ENCODE results near the gene CIB4. TPM values are rescaled to one million over a fixed set of nuclear protein-coding genes. Genes with fewer than 3 reads are reported as not detected.

Gene CIB4
- total and polyA plus RNA-seq, 7 experiments from 2014 or later = not detected

DNA sequence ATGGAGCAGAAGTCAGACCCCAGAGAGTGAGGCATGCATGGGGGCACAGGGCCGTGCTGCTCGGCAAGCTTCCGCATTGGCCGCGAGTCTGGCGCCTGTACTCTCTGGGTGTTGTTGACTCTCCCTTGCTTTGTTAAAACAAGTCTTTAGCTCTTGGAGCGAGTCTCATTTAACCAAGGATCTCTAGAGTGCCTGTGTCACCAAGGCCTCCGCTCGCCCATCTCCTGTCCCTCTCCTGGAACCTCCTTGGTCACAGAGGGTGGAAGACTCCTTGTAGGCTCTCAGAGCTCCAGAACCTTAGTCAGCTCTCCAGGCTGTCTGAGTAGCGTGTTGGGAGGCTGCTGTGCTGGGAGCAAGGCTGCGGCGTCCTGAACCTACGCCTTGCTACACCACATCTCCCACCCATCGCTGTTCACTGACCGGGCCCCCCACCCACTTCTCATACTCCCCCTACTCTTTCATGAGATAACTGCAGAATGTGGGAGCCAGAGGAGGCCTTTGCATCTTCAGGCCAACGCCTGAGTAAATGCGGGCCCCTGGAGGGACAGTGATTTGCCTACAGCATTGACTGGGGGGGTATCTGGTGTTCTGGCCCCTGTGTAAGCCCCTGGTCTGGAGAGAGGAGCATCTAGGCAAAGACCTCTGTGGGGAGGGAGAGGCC is 66.1 kb downstream of the CIB4 start:
- Mint-ChIP-seq H3K4me3 (no peak overlapping the region), H3K36me3 (no peaks in the 10 kb centered on the region), H3K27me3 (peaks cover 5 to 25% (median 10%) of the 10 kb centered on the region in 5 donors), H3K9me3 (no peaks in the 10 kb centered on the region), H3K4me1 (peaks cover 0 to 5% (median 0%) of the 10 kb centered on the region in 7 donors), H3K27ac (no peak overlapping the region)
- intact Hi-C loops (cut with micrococcal nuclease) = loop anchor here (5.0 kb wide), 2 partner anchors 333 to 403 kb away; partner anchors contain the start of genes GAREM2 (in 1 of the 2), HADHA (in 1 of the 2) and HADHB (in 1 of the 2)
- ChIA-PET POLR2A (no interaction called here), CTCF (no interaction called here)
- Histone ChIP-seq H3K36me3 (ENCODE audit: control insufficient read depth in 2 of 3, insufficient read depth in 3 of 3, low read length in 3 of 3) (no peaks in the 10 kb centered on the region), H3K4me1 (ENCODE audit: control insufficient read depth in 2 of 2, insufficient read depth in 2 of 2, low read length in 2 of 2) (no peaks in the 10 kb centered on the region), H3K9me3 (ENCODE audit: control insufficient read depth in 2 of 3, low read length in 3 of 3) (no peaks in the 10 kb centered on the region), H3K4me3 (ENCODE audit: low read length) (no peak overlapping the region), H3K27ac (ENCODE audit: low read depth, low read length) (no peak overlapping the region), H3K27me3 (ENCODE audit: control insufficient read depth in 2 of 2, insufficient read depth in 2 of 2, low read length in 2 of 2) (no peaks in the 10 kb centered on the region)
- no peak for ATAC-seq
- DNase-seq = no peak

- no peaks in the 10 kb centered on the region for H3K36me3 ChIP-seq (ENCODE audit: control insufficient read depth in 2 of 3, insufficient read depth in 3 of 3, low read length in 3 of 3)
- ATAC-seq = no peak
- Mint-ChIP-seq H3K9me3 (no peaks in the 10 kb centered on the region), H3K27ac (no peak overlapping the region), H3K4me3 (no peak overlapping the region), H3K36me3 (no peaks in the 10 kb centered on the region), H3K4me1 (peaks cover 0 to 5% (median 0%) of the 10 kb centered on the region in 7 donors), H3K27me3 (peaks cover 4 to 25% (median 13%) of the 10 kb centered on the region in 5 donors)
- no peaks in the 10 kb centered on the region for H3K4me1 ChIP-seq (ENCODE audit: control insufficient read depth in 2 of 2, insufficient read depth in 2 of 2, low read length in 2 of 2)
- DNase-seq = no peak
- intact Hi-C loops (cut with micrococcal nuclease) = no loop called here
- H3K27ac ChIP-seq (ENCODE audit: low read depth, low read length) = no peak overlapping the region
- H3K9me3 ChIP-seq (ENCODE audit: control insufficient read depth in 2 of 3, low read length in 3 of 3) = no peaks in the 10 kb centered on the region
- POLR2A ChIA-PET = no interaction called here
- no peak overlapping the region for H3K4me3 ChIP-seq (ENCODE audit: low read length)
- CTCF ChIA-PET = interaction anchor here (0.7 kb wide), 1 partner anchor 24 kb away, joined by 3 read pairs; no protein-coding TSS in a partner anchor
- no peaks in the 10 kb centered on the region for H3K27me3 ChIP-seq (ENCODE audit: control insufficient read depth in 2 of 2, insufficient read depth in 2 of 2, low read length in 2 of 2)
Measured at GRCh38 chr2:26574066-26574899, 66.9 kb downstream of the CIB4 start.

DNA sequence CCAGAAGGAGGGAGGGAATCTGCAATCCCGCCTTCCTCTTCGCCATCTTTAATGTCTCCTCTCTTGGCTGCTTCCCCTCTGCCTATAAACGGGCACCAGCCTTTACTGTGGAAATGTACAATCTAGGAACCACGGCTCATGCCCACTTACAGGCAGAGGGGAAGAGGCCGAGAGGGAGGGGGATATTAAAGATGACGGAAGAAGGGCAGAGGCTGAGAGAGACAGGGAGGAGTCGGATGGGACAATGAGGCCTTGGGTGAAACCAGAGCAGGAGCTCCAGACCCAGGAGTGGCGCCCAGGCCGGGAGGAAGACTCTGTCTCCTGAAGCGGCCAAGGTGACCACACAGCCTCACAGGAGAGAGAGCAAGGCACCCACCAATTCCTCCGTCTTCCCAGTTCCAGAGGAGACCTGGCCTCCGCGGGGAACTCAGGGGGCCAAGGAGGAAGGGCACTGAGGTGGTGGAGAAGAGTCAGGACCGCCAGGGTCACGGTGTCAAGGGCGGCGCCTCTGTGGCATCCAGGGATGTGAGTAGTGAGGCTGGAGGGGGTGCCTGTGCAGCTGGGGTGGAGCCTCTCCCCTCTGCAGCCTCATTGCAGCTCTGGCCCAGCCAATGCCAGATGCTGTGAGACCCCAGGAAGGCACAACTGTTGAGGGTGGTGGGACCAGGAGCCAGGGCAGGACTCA is 67.8 kb downstream of the CIB4 start:
- Mint-ChIP-seq H3K9me3 (no peaks in the 10 kb centered on the region), H3K27ac (no peak overlapping the region), H3K27me3 (peaks cover 0 to 21% (median 13%) of the 10 kb centered on the region in 5 donors), H3K4me1 (peaks cover 0 to 5% (median 0%) of the 10 kb centered on the region in 7 donors), H3K36me3 (no peaks in the 10 kb centered on the region), H3K4me3 (no peak overlapping the region)
- H3K36me3 ChIP-seq (ENCODE audit: control insufficient read depth in 2 of 3, insufficient read depth in 3 of 3, low read length in 3 of 3) = no peaks in the 10 kb centered on the region
- intact Hi-C loops (cut with micrococcal nuclease) = no loop called here
- ATAC-seq = no peak
- ChIA-PET CTCF (no interaction called here), POLR2A (no interaction called here)
- H3K27me3 ChIP-seq (ENCODE audit: control insufficient read depth in 2 of 2, insufficient read depth in 2 of 2, low read length in 2 of 2) = no peaks in the 10 kb centered on the region
- H3K9me3 ChIP-seq (ENCODE audit: control insufficient read depth in 2 of 3, low read length in 3 of 3) = no peaks in the 10 kb centered on the region
- no peaks in the 10 kb centered on the region for H3K4me1 ChIP-seq (ENCODE audit: control insufficient read depth in 2 of 2, insufficient read depth in 2 of 2, low read length in 2 of 2)
- no peak for DNase-seq
- no peak overlapping the region for H3K4me3 ChIP-seq (ENCODE audit: low read length)
- H3K27ac ChIP-seq (ENCODE audit: low read depth, low read length) = no peak overlapping the region

DNA sequence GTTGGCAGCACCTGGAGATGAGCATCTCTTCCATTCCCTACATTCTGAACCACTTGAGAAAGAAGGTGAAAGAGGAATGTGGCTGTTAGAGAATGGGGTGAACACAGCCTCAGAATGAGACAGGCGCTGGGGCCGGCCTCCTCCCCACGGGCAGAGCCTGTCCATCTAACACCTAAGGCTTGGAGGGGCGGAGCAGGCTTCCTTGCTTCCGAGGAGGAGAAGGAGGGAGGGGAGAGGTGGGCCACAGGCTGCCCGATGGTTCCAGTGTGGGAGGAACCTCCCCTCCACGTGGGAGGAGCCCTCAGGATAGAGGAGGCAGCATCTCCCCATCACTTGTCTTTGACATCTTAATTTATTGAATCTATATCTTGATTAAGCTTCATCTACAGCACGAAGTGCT is 68.6 kb downstream of the CIB4 start:
- H3K27me3 Mint-ChIP-seq = peaks cover 0 to 21% (median 13%) of the 10 kb centered on the region in 5 donors
- POLR2A ChIA-PET = no interaction called here

DNA sequence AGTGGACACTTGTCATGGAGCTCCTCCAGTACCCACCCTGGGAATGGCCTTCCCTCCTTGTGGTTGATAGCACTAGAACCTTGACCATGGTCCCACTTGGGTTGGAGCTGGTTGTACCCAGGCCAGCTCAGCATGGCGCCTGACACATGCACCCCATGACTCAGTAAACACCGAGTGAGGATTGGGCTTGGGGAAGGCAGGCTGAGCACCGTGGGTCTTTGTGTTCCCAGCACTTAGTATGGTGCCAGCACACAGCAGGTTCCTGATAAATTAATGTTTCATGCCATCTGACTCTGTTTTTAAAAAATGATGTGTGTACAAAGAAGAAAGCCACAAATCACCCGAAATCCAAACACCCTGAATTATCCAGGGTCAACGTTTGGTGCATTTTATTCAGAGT is 69.8 kb downstream of the CIB4 start:
- intact Hi-C loops (cut with micrococcal nuclease) = no loop called here
- Histone ChIP-seq H3K27ac (ENCODE audit: low read depth, low read length) (no peak overlapping the region), H3K36me3 (ENCODE audit: control insufficient read depth in 2 of 3, insufficient read depth in 3 of 3, low read length in 3 of 3) (no peaks in the 10 kb centered on the region), H3K4me1 (ENCODE audit: control insufficient read depth in 2 of 2, insufficient read depth in 2 of 2, low read length in 2 of 2) (no peaks in the 10 kb centered on the region), H3K27me3 (ENCODE audit: control insufficient read depth in 2 of 2, insufficient read depth in 2 of 2, low read length in 2 of 2) (no peaks in the 10 kb centered on the region), H3K9me3 (ENCODE audit: control insufficient read depth in 2 of 3, low read length in 3 of 3) (no peaks in the 10 kb centered on the region), H3K4me3 (ENCODE audit: low read length) (no peak overlapping the region)
- Mint-ChIP-seq H3K27me3 (peaks cover 0 to 24% (median 9%) of the 10 kb centered on the region in 5 donors), H3K4me1 (peaks cover 0 to 1% (median 0%) of the 10 kb centered on the region in 7 donors), H3K27ac (no peak overlapping the region), H3K4me3 (no peak overlapping the region), H3K36me3 (no peaks in the 10 kb centered on the region), H3K9me3 (no peaks in the 10 kb centered on the region)
- no peak for ATAC-seq
- no peak for DNase-seq
- ChIA-PET POLR2A (no interaction called here), CTCF (no interaction called here)

More for the DNA sequence above, 68.6 kb downstream of the CIB4 start:
- no peaks in the 10 kb centered on the region for H3K9me3 ChIP-seq (ENCODE audit: control insufficient read depth in 2 of 3, low read length in 3 of 3)
- intact Hi-C loops (cut with micrococcal nuclease) = no loop called here
- no peaks in the 10 kb centered on the region for H3K4me1 ChIP-seq (ENCODE audit: control insufficient read depth in 2 of 2, insufficient read depth in 2 of 2, low read length in 2 of 2)
- CTCF ChIA-PET = no interaction called here
- Mint-ChIP-seq H3K36me3 (no peaks in the 10 kb centered on the region), H3K4me3 (no peak overlapping the region), H3K27ac (no peak overlapping the region), H3K4me1 (peaks cover 0 to 1% (median 0%) of the 10 kb centered on the region in 7 donors), H3K9me3 (no peaks in the 10 kb centered on the region)
- ATAC-seq (no peak), DNase-seq (no peak)
- H3K4me3 ChIP-seq (ENCODE audit: low read length) = no peak overlapping the region
- no peak overlapping the region for H3K27ac ChIP-seq (ENCODE audit: low read depth, low read length)
- H3K27me3 ChIP-seq (ENCODE audit: control insufficient read depth in 2 of 2, insufficient read depth in 2 of 2, low read length in 2 of 2) = no peaks in the 10 kb centered on the region
- no peaks in the 10 kb centered on the region for H3K36me3 ChIP-seq (ENCODE audit: control insufficient read depth in 2 of 3, insufficient read depth in 3 of 3, low read length in 3 of 3)

DNA sequence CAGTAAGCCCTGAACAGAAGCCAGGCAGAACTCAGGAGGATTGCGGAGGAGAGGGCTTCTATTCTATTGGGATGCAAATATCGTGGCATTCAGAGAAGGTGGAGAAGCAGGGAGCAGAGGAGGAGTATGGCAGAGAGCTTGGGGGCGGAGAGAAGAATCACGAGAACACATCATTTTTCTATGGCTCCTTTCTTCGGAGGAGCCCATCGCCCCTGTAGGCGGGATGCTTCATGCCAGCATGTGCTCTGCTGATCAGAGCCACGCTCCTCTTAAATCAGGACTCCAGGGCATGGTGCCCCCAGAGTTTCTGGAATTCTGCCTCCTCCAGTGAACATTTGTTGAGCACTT is 71.1 kb downstream of the CIB4 start:
- DNase-seq (no peak), ATAC-seq (no peak)
- Mint-ChIP-seq H3K36me3 (no peaks in the 10 kb centered on the region), H3K4me1 (peaks cover 0 to 1% (median 0%) of the 10 kb centered on the region in 7 donors), H3K9me3 (no peaks in the 10 kb centered on the region), H3K27ac (no peak overlapping the region), H3K4me3 (no peak overlapping the region), H3K27me3 (peaks cover 0 to 29% (median 16%) of the 10 kb centered on the region in 5 donors)
- H3K4me1 ChIP-seq (ENCODE audit: control insufficient read depth in 2 of 2, insufficient read depth in 2 of 2, low read length in 2 of 2) = no peaks in the 10 kb centered on the region
- intact Hi-C loops (cut with micrococcal nuclease) = no loop called here
- H3K4me3 ChIP-seq (ENCODE audit: low read length) = no peak overlapping the region
- H3K36me3 ChIP-seq (ENCODE audit: control insufficient read depth in 2 of 3, insufficient read depth in 3 of 3, low read length in 3 of 3) = no peaks in the 10 kb centered on the region
- no peaks in the 10 kb centered on the region for H3K27me3 ChIP-seq (ENCODE audit: control insufficient read depth in 2 of 2, insufficient read depth in 2 of 2, low read length in 2 of 2)
- H3K27ac ChIP-seq (ENCODE audit: low read depth, low read length) = no peak overlapping the region
- ChIA-PET CTCF (interaction anchor here (0.8 kb wide), 1 partner anchor 8 kb away, joined by 4 read pairs; no protein-coding TSS in a partner anchor), POLR2A (no interaction called here)
- H3K9me3 ChIP-seq (ENCODE audit: control insufficient read depth in 2 of 3, low read length in 3 of 3) = no peaks in the 10 kb centered on the region

Data from naive thymus-derived CD4-positive, alpha-beta T cell (primary cell).